ENCODE results near the gene GID8.

GRCh38 chr20:62975251-62975760 lies 37.4 kb downstream of the GID8 start:
- no peak for TF ChIP-seq CTCF (IDR thresholded peaks at IDR 0.05; ENCODE audit: insufficient read depth, low read length, poor library complexity, severe bottlenecking)
- no peak for TF ChIP-seq EZH2phosphoT487 (conservative IDR thresholded peaks at IDR 0.05; ENCODE audit: low read length)

Measured in SU-DHL-6 (cell line).